GM19043 (cell line): ENCODE measurements around the gene OR52E8.

Experiments
- ATAC-seq: cut with Tn5 transposase; IDR thresholded peaks from one replicate; pipeline ENCODE4 v1.9.1; 2021; ENCODE audit warnings: low read depth; ENCODE audit not compliant: unreplicated experiment

The OR52E8 gene

GRCh38 chr11:5857590-5857989 is at the start of gene OR52E8:
OR52E8 (minus strand) TSS chr11:5857690; CDS start chr11:5857690, 0 bp downstream.
- no peak for ATAC-seq

DNA sequence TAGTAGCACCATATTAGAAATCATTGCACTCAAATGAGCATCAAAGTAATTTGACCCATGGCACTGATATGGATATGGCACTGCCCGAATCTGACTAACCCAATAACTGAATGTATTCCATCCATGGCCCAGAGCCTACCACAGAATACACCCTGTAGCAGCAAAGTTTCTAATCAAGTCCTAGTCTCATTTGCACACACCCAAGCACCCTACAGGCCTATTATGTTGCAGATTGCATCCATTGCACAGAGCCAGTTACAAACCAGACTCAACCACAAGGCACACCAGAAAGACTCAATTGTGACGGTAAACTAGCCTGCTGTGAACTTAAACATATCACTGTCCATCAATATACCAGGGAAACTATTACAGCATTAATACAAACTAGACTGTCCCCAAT is 42.0 kb upstream of the OR52E8 start:
- ATAC-seq, result no peak

- no peak for ATAC-seq
Observed at GRCh38 chr11:5892908-5893307, 35.4 kb upstream of the OR52E8 start, which contains the start of gene OR52E5. OR52E5 (plus strand) TSS chr11:5893208; CDS start chr11:5900777, 7,569 bp downstream.

- ATAC-seq, result no peak
Observed at GRCh38 chr11:5891216-5891800, 33.8 kb upstream of the OR52E8 start.

DNA sequence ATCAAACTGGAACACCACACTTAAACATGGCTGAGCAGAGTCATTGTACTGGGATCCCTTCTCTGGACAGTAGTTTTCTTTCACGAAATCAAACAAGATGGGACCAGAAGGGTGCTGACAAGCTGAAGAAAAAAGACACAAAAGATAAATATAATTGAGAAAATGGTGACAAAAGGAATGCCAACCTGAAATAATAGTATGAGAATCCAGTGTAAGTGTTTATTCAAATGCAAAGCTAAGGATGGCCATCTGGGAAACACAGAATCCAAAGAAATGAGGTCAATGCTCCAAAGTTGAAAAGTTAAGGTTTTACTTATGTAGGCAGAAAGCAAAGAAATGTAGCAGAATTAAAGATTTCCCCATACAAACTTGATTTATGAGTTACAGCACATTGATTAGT is 30.2 kb upstream of the OR52E8 start:
- ATAC-seq, result no peak

DNA sequence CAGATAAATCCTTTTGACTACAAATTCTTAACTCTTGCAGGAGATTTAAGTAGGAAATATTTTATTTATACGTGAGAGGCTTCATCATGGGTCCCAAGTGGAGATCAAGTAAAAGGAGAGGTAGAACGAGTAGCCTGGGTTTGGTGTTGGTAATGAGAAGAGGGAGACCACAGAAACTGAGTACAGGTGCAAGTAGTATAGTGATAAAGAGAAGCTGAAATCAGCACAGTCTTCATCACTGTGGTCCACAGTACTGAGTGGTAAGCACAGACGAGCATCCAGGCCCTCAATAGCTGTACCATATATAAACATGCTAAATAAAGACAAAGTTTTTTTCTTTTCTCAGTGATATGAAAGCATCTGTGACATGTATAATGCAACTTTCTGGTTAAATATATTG is 29.7 kb upstream of the OR52E8 start:
- ATAC-seq, result no peak

GRCh38 chr11:5881756-5882155 is 24.3 kb upstream of the OR52E8 start:
- ATAC-seq, result no peak

- no peak for ATAC-seq
Observed at GRCh38 chr11:5880329-5880728, 22.8 kb upstream of the OR52E8 start, which contains the start of gene OR52E4. OR52E4 (plus strand) TSS chr11:5880629; CDS start chr11:5884293, 3,664 bp downstream.

GRCh38 chr11:5878564-5878963 is 21.1 kb upstream of the OR52E8 start:
- no peak for ATAC-seq

DNA sequence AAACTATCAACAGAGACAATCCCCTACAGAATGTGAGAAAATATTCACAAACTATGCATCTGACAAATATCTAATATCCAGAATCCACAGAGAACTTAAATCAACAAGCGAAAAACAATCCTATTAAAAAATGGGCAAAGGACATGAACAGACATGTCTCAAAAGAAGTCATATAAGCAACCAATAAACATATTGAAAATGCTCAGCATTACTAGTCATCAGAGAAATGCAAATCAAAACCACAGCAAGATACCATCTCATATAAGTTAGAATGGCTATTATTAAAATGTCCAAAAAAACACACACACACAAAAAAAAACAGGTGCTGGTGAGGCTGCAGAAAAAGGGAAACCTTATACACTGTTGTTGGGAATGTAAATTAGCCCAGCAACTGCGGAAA is 8.3 kb upstream of the OR52E8 start:
- ATAC-seq, result no peak

GRCh38 chr11:5851002-5851401 is 6.5 kb downstream of the OR52E8 start:
- ATAC-seq, result no peak

- ATAC-seq, result no peak
Observed at GRCh38 chr11:5847711-5848110, 9.8 kb downstream of the OR52E8 start.

DNA sequence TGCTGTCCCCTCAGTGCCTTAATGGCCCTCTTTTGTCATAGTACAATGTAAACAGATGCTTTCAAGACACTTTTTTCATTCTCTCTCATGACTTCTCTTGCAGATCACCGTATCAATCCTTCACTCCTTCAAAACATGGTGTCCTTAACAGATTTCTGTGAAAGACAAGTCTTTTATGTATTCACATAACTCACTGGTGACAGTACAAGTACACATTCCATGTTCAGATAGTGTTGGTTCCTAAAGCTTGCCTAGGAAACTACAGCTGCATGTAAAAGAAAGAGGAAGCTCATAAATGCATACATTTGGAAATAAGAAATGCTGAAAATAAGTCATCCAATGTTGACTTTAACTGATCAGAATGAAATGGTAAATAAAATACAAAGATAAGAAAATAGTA is 10.8 kb downstream of the OR52E8 start:
- ATAC-seq, result no peak

DNA sequence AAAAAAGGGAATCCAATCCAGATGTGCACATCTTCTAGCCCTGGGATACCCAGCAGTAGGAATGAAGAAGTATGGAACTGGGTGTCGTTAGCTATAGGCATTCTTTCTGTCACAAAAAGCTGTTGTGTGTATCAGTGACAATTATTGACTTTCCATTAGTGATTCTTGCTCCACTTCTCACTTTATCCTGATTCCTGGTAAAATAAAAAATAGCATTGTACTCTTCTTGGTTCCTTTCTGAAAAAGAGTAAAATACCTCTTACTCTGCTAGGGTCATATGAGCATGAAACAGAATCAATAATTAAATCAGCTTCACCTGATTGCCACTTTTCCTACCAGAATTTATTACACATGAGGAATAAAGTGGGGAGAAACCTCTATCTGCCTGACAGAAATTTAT is 15.7 kb downstream of the OR52E8 start, which contains the start of gene OR52E6:
TSS of gene OR52E6 (minus strand) at position 101 of the 400 bp plus-strand sequence. CDS start at position 101, 0 bp downstream.
- ATAC-seq, result no peak

GRCh38 chr11:5837695-5838094 is 19.8 kb downstream of the OR52E8 start:
- no peak for ATAC-seq

DNA sequence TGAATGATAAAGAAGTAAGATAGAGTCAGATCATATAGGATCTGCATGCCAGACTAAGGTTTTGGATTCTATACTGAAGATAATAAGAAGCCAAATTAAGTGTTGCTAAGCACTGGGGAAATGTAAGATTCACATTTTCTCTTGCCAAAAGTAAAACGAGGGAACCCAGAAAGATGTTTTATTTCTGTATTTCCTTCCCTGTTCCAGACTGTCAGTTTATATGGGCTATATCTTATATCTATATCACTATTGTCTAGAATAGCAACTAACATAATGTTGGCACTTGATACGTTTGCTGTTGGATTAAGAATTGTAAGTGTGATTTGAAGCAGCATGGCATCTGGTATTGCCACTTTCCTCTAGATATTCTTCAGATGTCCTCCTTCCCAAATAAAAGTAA is 24.0 kb downstream of the OR52E8 start:
- no peak for ATAC-seq

DNA sequence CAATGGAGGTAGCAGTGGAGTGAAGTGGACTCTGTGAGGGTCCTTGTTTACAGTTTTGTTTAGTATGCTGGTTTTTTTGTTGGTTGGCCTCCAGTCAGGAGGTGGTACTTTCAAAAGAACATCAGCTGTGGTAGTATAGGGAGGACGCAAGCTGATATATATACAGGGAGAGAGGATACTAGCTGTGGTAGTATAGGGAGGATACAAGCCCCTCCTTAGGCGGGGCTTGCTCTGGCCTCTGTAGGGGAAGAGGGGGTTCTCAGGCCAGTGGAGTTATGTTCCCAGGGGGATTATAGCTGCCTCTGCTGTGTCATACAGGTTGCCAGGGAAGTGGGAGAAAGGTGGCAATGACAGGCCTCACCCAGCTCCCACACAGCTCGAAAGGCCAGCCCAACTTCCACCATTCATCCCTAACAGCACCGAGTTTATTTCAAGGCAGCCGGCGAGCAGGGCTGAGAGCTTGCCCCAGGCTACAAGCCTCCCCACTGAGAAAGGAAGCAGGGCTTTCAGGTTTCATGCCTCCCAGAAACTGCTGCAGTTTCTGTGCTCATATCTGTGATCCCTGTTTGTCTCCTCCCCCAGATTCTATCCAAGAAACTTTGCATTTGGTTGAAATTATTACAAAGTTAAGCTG is 26.2 kb downstream of the OR52E8 start:
- no peak for ATAC-seq

DNA sequence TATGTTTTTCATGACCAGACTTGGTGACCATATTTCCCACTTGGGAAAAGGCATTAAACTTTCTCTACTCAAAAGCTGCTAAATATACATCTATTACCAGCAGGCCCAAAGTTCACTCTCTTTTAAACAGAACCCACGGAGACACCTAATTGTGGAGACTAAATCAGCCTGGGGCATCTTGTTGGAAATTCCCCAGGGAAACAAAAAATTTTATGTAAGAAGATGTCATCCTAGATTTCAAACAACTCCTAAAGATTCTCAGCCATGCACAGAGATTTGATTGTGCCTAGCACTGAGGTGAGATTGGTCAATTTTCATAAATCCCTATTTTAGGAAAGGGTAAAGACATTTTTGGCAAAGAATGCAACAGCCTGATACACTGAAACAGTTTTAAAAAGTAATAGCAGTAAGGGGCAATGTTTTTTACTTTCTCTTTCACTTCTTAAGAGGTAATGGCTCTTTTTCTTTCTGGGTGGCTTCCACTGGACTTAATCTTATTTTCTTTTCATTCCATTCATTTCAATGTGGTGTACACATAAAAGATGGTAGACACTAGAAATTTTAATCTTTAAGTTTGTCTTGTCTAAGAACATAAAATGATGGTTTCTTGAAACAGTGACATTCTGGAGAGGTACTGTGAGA is 39.1 kb downstream of the OR52E8 start:
- peak; percentile 64 for ATAC-seq

DNA sequence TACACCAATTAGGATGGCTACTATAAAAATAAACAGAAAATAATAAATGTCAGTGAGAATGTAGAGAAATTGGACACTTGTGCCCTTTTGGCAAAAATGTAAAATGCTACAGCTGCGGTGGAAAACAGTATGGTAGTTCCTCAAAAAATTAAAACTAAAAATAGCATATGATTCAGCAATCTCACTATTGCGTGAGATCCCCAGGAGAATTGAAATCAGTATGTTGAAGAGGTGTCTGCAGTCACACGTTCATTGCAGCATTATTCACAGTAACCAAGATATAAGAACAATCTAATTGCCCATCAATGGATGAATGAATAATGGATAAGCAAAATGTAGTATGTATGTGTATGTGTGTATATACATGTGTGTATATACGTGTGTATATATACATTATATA is 42.0 kb downstream of the OR52E8 start:
- no peak for ATAC-seq

DNA sequence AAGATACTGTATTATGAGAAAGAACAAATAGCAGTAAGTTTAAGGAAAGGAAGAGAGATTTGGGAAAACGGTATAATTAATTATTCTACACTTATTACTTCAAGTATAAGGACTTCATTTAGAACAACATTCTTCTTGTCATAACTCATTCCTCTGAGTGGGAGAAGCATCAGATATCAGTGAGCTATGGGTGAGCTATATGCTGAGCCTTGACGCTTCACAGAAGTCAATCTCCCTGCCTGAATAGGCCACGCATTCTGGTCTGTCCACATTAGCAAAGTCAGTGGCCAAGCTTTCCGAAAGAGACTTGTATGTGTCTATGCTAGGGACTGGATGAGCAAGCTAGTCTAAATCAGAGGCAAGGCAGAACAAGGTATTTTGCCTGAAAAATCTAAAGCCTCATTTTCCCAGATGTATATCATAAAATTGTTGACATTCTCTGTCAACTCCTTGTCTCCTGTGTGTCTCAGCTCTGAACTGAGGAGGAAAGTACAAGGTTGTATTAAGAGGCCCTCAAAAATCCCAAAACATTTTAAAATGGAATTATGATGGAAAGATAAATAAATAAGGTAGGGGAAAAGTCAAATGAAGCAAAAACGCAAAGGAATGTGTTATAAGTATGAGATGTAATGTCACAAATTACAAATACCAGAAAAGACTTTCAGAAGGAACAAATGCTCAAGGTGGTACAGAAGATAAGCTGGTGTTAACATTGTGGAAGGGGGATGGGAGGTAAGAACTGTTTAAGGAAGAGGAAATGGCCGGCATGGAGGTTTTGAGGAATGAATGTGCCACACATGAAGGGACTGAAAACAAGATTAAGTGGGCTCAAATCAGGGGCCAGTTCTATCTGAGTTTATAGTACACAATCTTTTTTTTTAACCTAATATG is 47.3 kb downstream of the OR52E8 start:
- ATAC-seq, result no peak

- peak; percentile 17 for ATAC-seq
Observed at GRCh38 chr11:5809122-5809519, 48.4 kb downstream of the OR52E8 start.
